Gastrocnemius medialis (tissue), 4 donors: ENCODE measurements around the gene ADARB2. TPM values are rescaled to one million over a fixed set of nuclear protein-coding genes. Genes with fewer than 3 reads are reported as not detected.

Source experiments
- ATAC-seq, 2 donors: fragments of 150-250 bp; one replicate each; pipeline ENCODE4 v1.9.1; 2016
- DNase-seq, 2 donors: peaks; one replicate each; pipeline ENCODE4 v3.0.0-alpha.2; 2019
- H3K27ac ChIP-seq, 4 donors: fragments of 200-600 bp; sonication (generic); 1 replicate in 1 of 4; 2 replicates in 3 of 4; pipeline ENCODE4 v1.5.1; 2016 to 2018; ENCODE audit warnings: mild to moderate bottlenecking in 2 of 4, moderate library complexity in 1 of 4
- H3K27me3 ChIP-seq, 3 donors: fragments of 200-600 bp; sonication (generic) in 2 of 3; 1 replicate in 1 of 3; 2 replicates in 2 of 3; pipeline versions ENCODE4 v1.5.1 to v1.6.0; 2016 to 2019; ENCODE audit warnings: mild to moderate bottlenecking in 1 of 3, moderate library complexity in 1 of 3
- H3K36me3 ChIP-seq, 2 donors: fragments of 200-600 bp; sonication (generic) in 1 of 2; one replicate each; pipeline ENCODE4 v1.5.1; 2017 to 2018
- H3K4me1 ChIP-seq, 2 donors: fragments of 200-600 bp; sonication (generic) in 1 of 2; one replicate each; pipeline ENCODE4 v1.5.1; 2016 to 2017; ENCODE audit warnings: mild to moderate bottlenecking in 2 of 2
- H3K4me3 ChIP-seq, 4 donors: fragments of 200-600 bp; sonication (generic) in 3 of 4; 1 replicate in 1 of 4; 2 replicates in 3 of 4; pipeline ENCODE4 v1.5.1; 2016 to 2019; ENCODE audit warnings: mild to moderate bottlenecking in 2 of 4
- H3K9me3 ChIP-seq, 3 donors: fragments of 200-600 bp; sonication (generic) in 2 of 3; 1 replicate in 1 of 3; 2 replicates in 2 of 3; pipeline ENCODE4 v1.5.1; 2016 to 2019
- POLR2A ChIP-seq, 2 donors: fragments of 450-650 bp; IDR thresholded peaks; one replicate each; pipeline ENCODE4 v1.6.1; 2017; ENCODE audit warnings: antibody characterized with exemption in 2 of 2, mild to moderate bottlenecking in 2 of 2, moderate library complexity in 2 of 2
- in situ Hi-C, 4 donors: fragments of 200-750 bp; cut with MboI; loops; one replicate each; pipeline versions ENCODE4 v1.15.0 to v1.8.0; 2017; ENCODE audit warnings: low sequenced_read_pairs in 4 of 4
- intact Hi-C: fragments of 100-400 bp; cut with DNase I; formaldehyde crosslinking; loops from one replicate; pipeline ENCODE4 v1.15.1; 2023; ENCODE audit warnings: low total_unique reads
- total RNA-seq, 4 donors: library from RNA; depleted of rRNA; stranded (reverse); fragments of >200 nt; gene quantifications; one replicate each; pipeline versions ENCODE4 v1.1.0 to v1.2.3, GENCODE V29; 2016
- TF ChIP-seq, protein P1 (sequence below), 5 experiments: fragments of 450-650 bp in 3 of 5; fragments of 200-600 bp in 2 of 5; sonication (generic) in 2 of 5; IDR thresholded peaks in 4 of 5; conservative IDR thresholded peaks in 1 of 5; 1 replicate in 4 of 5; 2 replicates in 1 of 5; pipeline ENCODE4 v1.5.1; 2016 to 2019; ENCODE audit warnings: antibody characterized with exemption in 5 of 5, mild to moderate bottlenecking in 3 of 5, moderate library complexity in 3 of 5

Gene ADARB2
- total RNA-seq, 4 donors from 2014 or later, result 0.07 to 0.87 (median 0.10) TPM

DNA sequence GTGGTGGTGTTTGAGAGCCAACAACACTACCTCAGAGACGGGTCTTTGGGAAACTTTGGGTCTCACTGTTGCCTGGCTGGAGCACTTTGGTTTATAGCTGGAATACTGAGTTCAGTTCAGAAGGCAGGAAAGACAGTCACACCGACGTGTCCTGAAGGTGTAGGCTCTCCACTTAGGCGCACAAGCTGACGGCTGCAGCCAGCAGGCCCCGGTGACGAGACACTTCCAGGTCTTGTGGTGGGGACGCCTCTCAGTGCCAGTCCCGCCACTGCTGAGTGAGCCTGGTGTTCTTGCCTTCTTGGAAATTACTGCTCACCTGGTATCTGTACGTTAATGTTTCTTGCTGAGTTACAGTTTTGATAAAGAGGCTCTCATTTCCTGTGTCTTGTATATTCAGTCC, 607.1 kb downstream of the ADARB2 start:
- Histone ChIP-seq H3K4me1 (no peaks in the 10 kb centered on the region), H3K27me3 (no peaks in the 10 kb centered on the region), H3K36me3 (peaks cover 3 to 49% of the 10 kb centered on the region in 2 donors), H3K9me3 (no peaks in the 10 kb centered on the region), H3K27ac (no peak overlapping the region), H3K4me3 (no peak overlapping the region)
- ATAC-seq (no peak), DNase-seq (no peak)
- in situ Hi-C loops, result no loop called here
- intact Hi-C loops, result no loop called here
- TF ChIP-seq POLR2A (IDR thresholded peaks at IDR 0.05), result no peak
- TF ChIP-seq, protein P1, sequence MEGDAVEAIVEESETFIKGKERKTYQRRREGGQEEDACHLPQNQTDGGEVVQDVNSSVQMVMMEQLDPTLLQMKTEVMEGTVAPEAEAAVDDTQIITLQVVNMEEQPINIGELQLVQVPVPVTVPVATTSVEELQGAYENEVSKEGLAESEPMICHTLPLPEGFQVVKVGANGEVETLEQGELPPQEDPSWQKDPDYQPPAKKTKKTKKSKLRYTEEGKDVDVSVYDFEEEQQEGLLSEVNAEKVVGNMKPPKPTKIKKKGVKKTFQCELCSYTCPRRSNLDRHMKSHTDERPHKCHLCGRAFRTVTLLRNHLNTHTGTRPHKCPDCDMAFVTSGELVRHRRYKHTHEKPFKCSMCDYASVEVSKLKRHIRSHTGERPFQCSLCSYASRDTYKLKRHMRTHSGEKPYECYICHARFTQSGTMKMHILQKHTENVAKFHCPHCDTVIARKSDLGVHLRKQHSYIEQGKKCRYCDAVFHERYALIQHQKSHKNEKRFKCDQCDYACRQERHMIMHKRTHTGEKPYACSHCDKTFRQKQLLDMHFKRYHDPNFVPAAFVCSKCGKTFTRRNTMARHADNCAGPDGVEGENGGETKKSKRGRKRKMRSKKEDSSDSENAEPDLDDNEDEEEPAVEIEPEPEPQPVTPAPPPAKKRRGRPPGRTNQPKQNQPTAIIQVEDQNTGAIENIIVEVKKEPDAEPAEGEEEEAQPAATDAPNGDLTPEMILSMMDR (IDR thresholded peaks at IDR 0.05 in 4 of 5, conservative IDR thresholded peaks at IDR 0.05 in 1 of 5), result no peak

DNA sequence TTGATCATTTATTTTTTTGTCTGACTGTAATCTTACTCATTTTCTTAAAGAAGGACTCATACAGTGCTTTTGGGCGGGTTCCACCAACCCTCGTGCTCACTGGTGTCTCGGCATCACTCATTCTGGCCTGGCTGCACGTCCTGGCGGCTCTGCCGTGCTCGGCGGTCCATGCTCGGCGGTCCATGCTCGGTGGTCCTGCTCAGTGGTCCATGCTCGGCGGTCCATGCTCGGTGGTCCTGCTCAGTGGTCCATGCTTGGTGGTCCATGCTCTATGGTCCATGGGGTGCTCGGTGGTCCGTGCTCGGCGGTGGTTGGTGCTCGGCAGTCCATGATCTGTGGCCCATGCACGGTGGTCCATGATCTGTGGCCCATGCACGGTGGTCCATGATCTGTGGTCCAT, 608.7 kb downstream of the ADARB2 start:
- Histone ChIP-seq H3K36me3 (peaks cover 3 to 65% of the 10 kb centered on the region in 2 donors), H3K4me1 (no peaks in the 10 kb centered on the region), H3K27ac (no peak overlapping the region), H3K27me3 (no peaks in the 10 kb centered on the region), H3K4me3 (no peak overlapping the region), H3K9me3 (no peaks in the 10 kb centered on the region)
- in situ Hi-C loops (no loop called here), intact Hi-C loops (no loop called here)
- ATAC-seq (no peak), DNase-seq (no peak)
- no peak for TF ChIP-seq POLR2A (IDR thresholded peaks at IDR 0.05)
- TF ChIP-seq, protein P1 (IDR thresholded peaks at IDR 0.05 in 4 of 5, conservative IDR thresholded peaks at IDR 0.05 in 1 of 5), result no peak

DNA sequence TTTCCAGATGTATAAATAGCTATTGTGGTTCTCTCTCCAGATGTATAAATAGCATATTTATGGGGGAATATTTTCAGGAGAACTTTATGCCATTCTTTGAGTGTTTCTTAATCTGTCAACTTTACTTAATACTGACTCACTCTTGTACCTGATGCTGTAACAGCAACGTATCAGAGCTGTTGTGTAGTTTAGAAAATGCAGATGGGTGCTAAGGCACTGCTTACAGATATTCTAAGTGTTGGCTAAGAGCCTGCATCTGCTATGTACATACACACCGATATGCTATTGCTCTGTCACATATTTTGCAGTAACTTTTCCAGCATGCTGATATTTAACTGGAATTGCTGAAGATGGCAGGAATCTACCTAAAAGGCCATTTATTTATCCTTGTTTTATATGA, 609.2 kb downstream of the ADARB2 start:
- H3K27ac ChIP-seq, result no peak overlapping the region
- intact Hi-C loops (no loop called here), in situ Hi-C loops (no loop called here)
- peaks cover 3 to 65% of the 10 kb centered on the region in 2 donors for H3K36me3 ChIP-seq
- ATAC-seq (no peak), DNase-seq (no peak)
- no peak overlapping the region for H3K4me3 ChIP-seq
- no peaks in the 10 kb centered on the region for H3K27me3 ChIP-seq
- no peaks in the 10 kb centered on the region for H3K9me3 ChIP-seq
- H3K4me1 ChIP-seq, result no peaks in the 10 kb centered on the region
- TF ChIP-seq POLR2A (IDR thresholded peaks at IDR 0.05), result no peak
- TF ChIP-seq, protein P1 (IDR thresholded peaks at IDR 0.05 in 4 of 5, conservative IDR thresholded peaks at IDR 0.05 in 1 of 5), result no peak

DNA sequence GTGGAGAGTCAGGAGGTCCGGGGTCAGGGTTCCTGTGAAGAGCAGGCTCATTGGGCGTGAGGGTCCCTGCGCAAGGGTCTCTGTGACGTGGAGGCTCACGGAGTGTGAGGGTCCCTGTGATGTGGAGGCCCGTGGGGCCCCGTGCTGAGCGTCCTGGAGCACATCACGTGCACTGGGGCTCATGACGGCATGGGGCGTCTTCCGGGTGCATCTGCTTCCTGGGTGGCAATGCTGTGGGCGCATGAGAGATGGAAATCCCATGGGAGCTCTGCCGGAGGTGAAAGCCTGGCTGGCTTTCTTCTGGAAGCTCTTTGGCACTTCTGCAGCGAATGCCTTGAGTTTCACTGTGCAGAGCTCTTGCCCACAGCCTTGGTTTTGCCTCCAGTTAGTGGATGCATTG, 609.7 kb downstream of the ADARB2 start:
- Histone ChIP-seq H3K4me3 (no peak overlapping the region), H3K36me3 (peaks cover 3 to 67% of the 10 kb centered on the region in 2 donors), H3K4me1 (no peaks in the 10 kb centered on the region), H3K27ac (no peak overlapping the region), H3K9me3 (no peaks in the 10 kb centered on the region), H3K27me3 (no peaks in the 10 kb centered on the region)
- intact Hi-C loops, result no loop called here
- DNase-seq, result no peak
- TF ChIP-seq POLR2A (IDR thresholded peaks at IDR 0.05), result no peak
- TF ChIP-seq, protein P1 (IDR thresholded peaks at IDR 0.05 in 4 of 5, conservative IDR thresholded peaks at IDR 0.05 in 1 of 5), result no peak
- in situ Hi-C loops, result no loop called here
- no peak for ATAC-seq
